Pancreas (tissue), 10 donors: ENCODE measurements around the gene FAM204A. TPM values are rescaled to one million over a fixed set of nuclear protein-coding genes. Genes with fewer than 3 reads are reported as not detected.

Experiments used
- ATAC-seq, 4 donors: fragments of 200-7000 bp; cut with Tn5 transposase; one replicate each; pipeline versions ENCODE4 v1.8.0 to v1.9.1; 2020; ENCODE audit warnings: mild to moderate bottlenecking in 4 of 4, moderate library complexity in 4 of 4
- DNase-seq, 6 donors: peaks; one replicate each; pipeline ENCODE4 v3.0.0-alpha.2; 2020
- FAIRE-seq: peaks from 2 replicates; lab custom pipeline; 2012; peaks lifted over from hg19 to GRCh38; lab: Jason Lieb, UNC
- H3K27ac ChIP-seq, 4 donors: fragments of 200-600 bp; sonication (generic); 1 replicate in 3 of 4; 2 replicates in 1 of 4; pipeline versions ENCODE4 v1.5.0 to v1.8.0; 2020
- H3K27me3 ChIP-seq, 4 donors: fragments of 200-600 bp; one replicate each; pipeline ENCODE4 v1.8.0; 2021
- H3K36me3 ChIP-seq, 3 donors: fragments of 200-600 bp; sonication (generic) in 1 of 3; one replicate each; pipeline versions ENCODE4 v1.5.0 to v1.8.0; 2020 to 2021
- H3K4me1 ChIP-seq, 3 donors: fragments of 200-600 bp; one replicate each; pipeline ENCODE4 v1.8.0; 2021
- H3K4me3 ChIP-seq, 4 donors: fragments of 200-600 bp; sonication (generic) in 2 of 4; one replicate each; pipeline versions ENCODE4 v1.5.0 to v1.8.0; 2020 to 2021
- H3K9me3 ChIP-seq, 4 donors: fragments of 200-600 bp; one replicate each; pipeline ENCODE4 v1.8.0; 2021
- WGBS, 2 donors: extraction: QIAGEN DNeasy Blood & Tissue Kit; methylation state at CpG; one replicate each; pipeline ENCODE4 v1.1.7; 2013; 5-methylcytosine and 5-hydroxymethylcytosine counted together
- intact Hi-C, 3 donors: fragments of 100-400 bp; cut with DNase I; formaldehyde crosslinking; loops; one replicate each; pipeline versions ENCODE4 v1.11.1 to v1.14.2; 2022
- polyA plus RNA-seq, 2 donors: library from polyadenylated mRNA; stranded (reverse); fragments of 200-250 nt; gene quantifications; one replicate each; pipeline ENCODE4 v1.2.3, GENCODE V29; 2013
- total RNA-seq, 6 donors: library from RNA; stranded (reverse); fragmentation: NEBNext Ultra II Directional in 4 of 6; extraction: Animal tissue kit (Norgen Biotek cat#: 25700) in 4 of 6; gene quantifications; one replicate each; pipeline versions ENCODE4 v1.2.1 to v1.2.4, GENCODE V29; 2021 to 2023
- TF ChIP-seq, protein P1 (sequence below), 4 donors: fragments of 200-600 bp; sonication (generic) in 3 of 4; IDR thresholded peaks; one replicate each; pipeline versions ENCODE4 v1.5.0 to v1.8.0; 2021; ENCODE audit warnings: antibody characterized with exemption in 4 of 4
- donor health status: healthy with polysubstance abuse.
- donor health status: DM: no; HTN: no; CAD: no; lungs with moderate emphysema.
- donor health status: DM: no; HTN: no; CAD: no.
- donor health status: control.
- donor health status: control.
- donor health status: Bipolar disorder and iron deficiency.
- donor health status: DM: yes; HTN: yes; CAD: no.
- donor health status: DM: no; HTN: no; CAD: no.
- donor health status: DM: no; HTN: no; CAD: no.
- donor health status: DM: yes; HTN: yes; CAD: no.

Gene FAM204A
- total and polyA plus RNA-seq, 8 donors: 14.4 to 37.2 (median 27.5) TPM

- Histone ChIP-seq H3K9me3 (no peaks in the 10 kb centered on the region), H3K4me1 (peaks cover 0 to 15% (median 0%) of the 10 kb centered on the region in 3 donors), H3K4me3 (no peak overlapping the region), H3K27me3 (no peaks in the 10 kb centered on the region), H3K27ac (no peak overlapping the region), H3K36me3 (no peaks in the 10 kb centered on the region)
- FAIRE-seq (no peak), ATAC-seq (no peak), DNase-seq (no peak)
- WGBS, 2 donors: 89 to 92% methylated on average over 3 of the region's 3 CpGs
- intact Hi-C loops: no loop called here
- TF ChIP-seq, protein P1, sequence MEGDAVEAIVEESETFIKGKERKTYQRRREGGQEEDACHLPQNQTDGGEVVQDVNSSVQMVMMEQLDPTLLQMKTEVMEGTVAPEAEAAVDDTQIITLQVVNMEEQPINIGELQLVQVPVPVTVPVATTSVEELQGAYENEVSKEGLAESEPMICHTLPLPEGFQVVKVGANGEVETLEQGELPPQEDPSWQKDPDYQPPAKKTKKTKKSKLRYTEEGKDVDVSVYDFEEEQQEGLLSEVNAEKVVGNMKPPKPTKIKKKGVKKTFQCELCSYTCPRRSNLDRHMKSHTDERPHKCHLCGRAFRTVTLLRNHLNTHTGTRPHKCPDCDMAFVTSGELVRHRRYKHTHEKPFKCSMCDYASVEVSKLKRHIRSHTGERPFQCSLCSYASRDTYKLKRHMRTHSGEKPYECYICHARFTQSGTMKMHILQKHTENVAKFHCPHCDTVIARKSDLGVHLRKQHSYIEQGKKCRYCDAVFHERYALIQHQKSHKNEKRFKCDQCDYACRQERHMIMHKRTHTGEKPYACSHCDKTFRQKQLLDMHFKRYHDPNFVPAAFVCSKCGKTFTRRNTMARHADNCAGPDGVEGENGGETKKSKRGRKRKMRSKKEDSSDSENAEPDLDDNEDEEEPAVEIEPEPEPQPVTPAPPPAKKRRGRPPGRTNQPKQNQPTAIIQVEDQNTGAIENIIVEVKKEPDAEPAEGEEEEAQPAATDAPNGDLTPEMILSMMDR (IDR thresholded peaks at IDR 0.05): no peak
These were observed 1.4 kb upstream of the FAM204A start for GRCh38 chr10:118343549-118343948.

GRCh38 chr10:118343115-118343514 lies 991 bp upstream of the FAM204A start:
- H3K27ac ChIP-seq: no peak overlapping the region
- no peak overlapping the region for H3K4me3 ChIP-seq
- no peaks in the 10 kb centered on the region for H3K36me3 ChIP-seq
- intact Hi-C loops: no loop called here
- peaks cover 0 to 15% (median 0%) of the 10 kb centered on the region in 3 donors for H3K4me1 ChIP-seq
- H3K27me3 ChIP-seq: no peaks in the 10 kb centered on the region
- no peak for FAIRE-seq
- DNase-seq: no peak
- no peak for ATAC-seq
- TF ChIP-seq, protein P1 (IDR thresholded peaks at IDR 0.05): no peak
- WGBS, 2 donors: 92 to 97% methylated on average over 5 of the region's 5 CpGs
- no peaks in the 10 kb centered on the region for H3K9me3 ChIP-seq

DNA sequence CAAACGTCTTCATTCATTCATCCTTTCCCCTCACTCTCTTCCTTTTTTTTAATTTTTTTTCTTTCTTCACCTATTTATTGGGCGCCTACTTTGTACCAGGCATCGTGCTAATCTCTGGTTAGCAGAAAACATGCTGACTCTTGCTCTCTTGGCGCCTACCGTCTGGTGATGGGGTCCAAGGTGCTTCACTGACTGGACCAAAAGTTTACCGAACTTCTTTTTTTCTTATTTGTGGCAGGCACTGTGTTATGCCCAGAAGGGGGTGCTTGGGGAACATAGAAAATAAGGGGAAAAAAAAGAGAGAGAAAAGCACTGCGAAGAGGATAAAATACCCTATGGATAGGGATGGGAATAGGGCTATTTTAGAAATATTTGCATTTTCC lies 505 bp upstream of the FAM204A start:
- Histone ChIP-seq H3K4me1 (peaks cover 0 to 15% (median 0%) of the 10 kb centered on the region in 3 donors), H3K36me3 (no peaks in the 10 kb centered on the region), H3K4me3 (peak overlapping the region; percentile 89 to 100 (median 92)), H3K27ac (peak overlapping the region in 3 of 4 donors; percentile 43 to 70 (median 61)), H3K27me3 (no peaks in the 10 kb centered on the region), H3K9me3 (no peaks in the 10 kb centered on the region)
- ATAC-seq (peak; percentile 5 to 17 (median 8)), FAIRE-seq (no peak), DNase-seq (no peak)
- TF ChIP-seq, protein P1 (IDR thresholded peaks at IDR 0.05): no peak
- intact Hi-C loops: no loop called here
- WGBS, 2 donors: 44 to 46% methylated on average over 7 of the region's 7 CpGs

DNA sequence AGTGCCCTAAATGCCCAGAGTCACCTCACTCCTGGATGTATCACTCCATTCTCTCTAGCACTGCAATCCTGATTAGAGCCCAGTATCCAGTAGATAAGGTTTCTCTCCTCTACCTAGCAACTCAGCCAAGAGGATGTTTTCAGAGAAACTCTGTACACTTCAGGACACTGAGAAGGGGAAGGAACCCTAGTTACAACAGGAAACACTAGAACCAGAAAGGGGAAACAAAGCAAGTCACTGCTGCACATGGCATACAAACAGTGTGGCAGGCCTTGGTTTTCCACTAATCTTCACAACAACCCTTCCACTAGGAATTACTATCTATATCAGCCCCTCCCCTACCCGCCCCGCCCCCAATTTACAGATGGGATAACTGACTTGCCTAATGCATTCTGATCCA lies 1.6 kb downstream of the FAM204A start:
- Histone ChIP-seq H3K36me3 (peaks cover 0 to 7% (median 0%) of the 10 kb centered on the region in 3 donors), H3K9me3 (no peaks in the 10 kb centered on the region), H3K27ac (no peak overlapping the region), H3K4me1 (peaks cover 0 to 15% (median 0%) of the 10 kb centered on the region in 3 donors), H3K27me3 (no peaks in the 10 kb centered on the region), H3K4me3 (no peak overlapping the region)
- WGBS, 2 donors: 84 to 87% methylated on average over 2 of the region's 2 CpGs
- ATAC-seq: no peak
- TF ChIP-seq, protein P1 (IDR thresholded peaks at IDR 0.05): no peak
- intact Hi-C loops: no loop called here
- FAIRE-seq: no peak
- no peak for DNase-seq

GRCh38 chr10:118339111-118339510 lies 3.0 kb downstream of the FAM204A start:
- ATAC-seq: no peak
- Histone ChIP-seq H3K9me3 (no peaks in the 10 kb centered on the region), H3K27me3 (no peaks in the 10 kb centered on the region), H3K36me3 (peaks cover 0 to 21% (median 4%) of the 10 kb centered on the region in 3 donors), H3K4me3 (no peak overlapping the region), H3K4me1 (peaks cover 0 to 15% (median 0%) of the 10 kb centered on the region in 3 donors), H3K27ac (no peak overlapping the region)
- DNase-seq: no peak
- TF ChIP-seq, protein P1 (IDR thresholded peaks at IDR 0.05): no peak
- 52 to 64% methylated on average over 3 of the region's 3 CpGs for WGBS, 2 donors
- intact Hi-C loops: no loop called here
- FAIRE-seq: no peak
